Neuronal stem cell (in vitro differentiated cells): ENCODE results near the gene STIMATE.

Source experiments
- DNase-seq: peaks from one replicate; pipeline ENCODE4 v3.0.0-alpha.2; 2013; ENCODE audit warnings: low spot score
- H2AFZ ChIP-seq: one replicate; pipeline ENCODE4 v1.6.1; 2013; ENCODE audit warnings: mild to moderate bottlenecking, low read length, inconsistent platforms
- H2AK5ac ChIP-seq: 2 replicates; pipeline ENCODE4 v1.6.1; 2013; ENCODE audit warnings: low read depth, mild to moderate bottlenecking, inconsistent platforms, low read length, moderate library complexity, mixed read lengths
- H2BK120ac ChIP-seq: 2 replicates; pipeline ENCODE4 v1.6.1; 2013; ENCODE audit warnings: low read depth, mild to moderate bottlenecking, inconsistent platforms, low read length, moderate library complexity, mixed read lengths
- H2BK12ac ChIP-seq: one replicate; pipeline ENCODE4 v1.6.1; 2013; ENCODE audit warnings: low read length, inconsistent platforms
- H2BK15ac ChIP-seq: 2 replicates; pipeline ENCODE4 v1.6.1; 2013; ENCODE audit warnings: mild to moderate bottlenecking, low read length, inconsistent platforms, mixed read lengths
- H2BK5ac ChIP-seq: one replicate; pipeline ENCODE4 v1.6.1; 2013; ENCODE audit warnings: inconsistent platforms, mild to moderate bottlenecking, low read length, moderate library complexity
- H3K14ac ChIP-seq: one replicate; pipeline ENCODE4 v1.6.1; 2013; ENCODE audit warnings: low read length, inconsistent platforms
- H3K18ac ChIP-seq: 2 replicates; pipeline ENCODE4 v1.6.1; 2013; ENCODE audit warnings: low read length, inconsistent platforms
- H3K23ac ChIP-seq: 2 replicates; pipeline ENCODE4 v1.6.1; 2013; ENCODE audit warnings: low read depth, mild to moderate bottlenecking, mixed read lengths, low read length, inconsistent platforms; ENCODE audit not compliant: poor library complexity
- H3K27ac ChIP-seq: replicated peaks from 3 replicates; pipeline ENCODE4 v1.5.1; 2013; ENCODE audit warnings: low read length, inconsistent platforms
- H3K27me3 ChIP-seq, 3 experiments: 2 replicates each; pipeline ENCODE4 v1.6.1; 2013; ENCODE audit warnings: low read length in 3 of 3, mild to moderate bottlenecking in 2 of 3, inconsistent platforms in 1 of 3, low read depth in 1 of 3, mixed read lengths in 1 of 3, moderate library complexity in 1 of 3; ENCODE audit not compliant: control insufficient read depth in 3 of 3, insufficient read depth in 3 of 3
- H3K36me3 ChIP-seq, 2 donors: replicated peaks in 1 of 2; 2 replicates each; pipeline ENCODE4 v1.6.1; 2013; ENCODE audit warnings: low read length in 2 of 2; ENCODE audit not compliant: control insufficient read depth in 2 of 2, insufficient read depth in 2 of 2
- H3K4ac ChIP-seq: 2 replicates; pipeline ENCODE4 v1.6.1; 2013; ENCODE audit warnings: inconsistent platforms, mild to moderate bottlenecking, low read length, moderate library complexity
- H3K4me1 ChIP-seq, 2 donors: 1 replicate in 1 of 2; 2 replicates in 1 of 2; pipeline ENCODE4 v1.6.1; 2013; ENCODE audit warnings: low read length in 2 of 2, low read depth in 1 of 2; ENCODE audit not compliant: control insufficient read depth in 2 of 2, insufficient read depth in 1 of 2
- H3K4me2 ChIP-seq: one replicate; pipeline ENCODE4 v1.6.1; 2013; ENCODE audit warnings: mild to moderate bottlenecking, low read length, inconsistent platforms; ENCODE audit not compliant: insufficient read depth, poor library complexity, severe bottlenecking
- H3K4me3 ChIP-seq, 2 donors: 2 replicates each; pipeline ENCODE4 v1.5.1; 2013; ENCODE audit warnings: low read length in 2 of 2, mild to moderate bottlenecking in 2 of 2, inconsistent platforms in 1 of 2, moderate library complexity in 1 of 2
- H3K79me1 ChIP-seq: one replicate; pipeline ENCODE4 v1.6.1; 2013; ENCODE audit warnings: low read depth, mild to moderate bottlenecking, inconsistent platforms, low read length, moderate library complexity
- H3K9ac ChIP-seq: one replicate; pipeline ENCODE4 v1.6.1; 2013; ENCODE audit warnings: mild to moderate bottlenecking, low read depth, low read length, inconsistent platforms; ENCODE audit not compliant: poor library complexity
- H3K9me3 ChIP-seq, 2 donors: replicated peaks in 1 of 2; 2 replicates each; pipeline versions ENCODE3 to v1.6.1; 2013; ENCODE audit warnings: low read length in 2 of 2, mild to moderate bottlenecking in 2 of 2, inconsistent platforms in 1 of 2, low read depth in 1 of 2, mixed read lengths in 1 of 2, moderate library complexity in 1 of 2; ENCODE audit not compliant: control insufficient read depth in 2 of 2, insufficient read depth in 1 of 2
- H4K8ac ChIP-seq: one replicate; pipeline ENCODE4 v1.6.1; 2013; ENCODE audit warnings: low read depth, mild to moderate bottlenecking, inconsistent platforms, low read length, moderate library complexity
- H4K91ac ChIP-seq: one replicate; pipeline ENCODE4 v1.6.1; 2013; ENCODE audit warnings: low read length, low read depth, mild to moderate bottlenecking, inconsistent platforms; ENCODE audit not compliant: poor library complexity
- WGBS, 2 donors: extraction: QIAGEN DNeasy Blood & Tissue Kit; methylation state at CpG; one replicate each; pipeline ENCODE4 v1.1.7; 2013; ENCODE audit warnings: missing lambda C conversion rate in 2 of 2, mixed read lengths in 1 of 2; ENCODE audit not compliant: insufficient read length in 2 of 2, insufficient replicate concordance in 1 of 2; ENCODE audit errors: extremely low coverage in 2 of 2; 5-methylcytosine and 5-hydroxymethylcytosine counted together

Gene STIMATE

GRCh38 chr3:52879090-52879489, 18.3 kb downstream of the STIMATE start:
- no peak overlapping the region for H2BK5ac ChIP-seq
- no peak overlapping the region for H2BK120ac ChIP-seq
- no peak overlapping the region for H3K23ac ChIP-seq
- no peaks in the 10 kb centered on the region for H3K27me3 ChIP-seq
- no peak overlapping the region for H4K8ac ChIP-seq
- H3K36me3 ChIP-seq = peaks cover 0 to 7% of the 10 kb centered on the region in 2 donors
- H2BK12ac ChIP-seq = no peak overlapping the region
- peaks cover 0 to 2% of the 10 kb centered on the region in 2 donors for H3K9me3 ChIP-seq
- no CpG with 5 or more reads among the region's 4 CpGs for WGBS, 2 donors
- no peak overlapping the region for H3K18ac ChIP-seq
- H3K79me1 ChIP-seq = peaks cover 2% of the 10 kb centered on the region
- H3K4me1 ChIP-seq = peaks cover 0 to 9% of the 10 kb centered on the region in 2 donors
- H3K14ac ChIP-seq = no peak overlapping the region
- H3K9ac ChIP-seq = no peak overlapping the region
- no peak overlapping the region for H4K91ac ChIP-seq
- H2BK15ac ChIP-seq = no peak overlapping the region
- no peak overlapping the region for H2AK5ac ChIP-seq
- no peak overlapping the region for H3K4me2 ChIP-seq
- H3K4ac ChIP-seq = no peak overlapping the region
- H3K27ac ChIP-seq = no peak overlapping the region
- H2AFZ ChIP-seq = no peak overlapping the region
- DNase-seq = no peak
- no peak overlapping the region for H3K4me3 ChIP-seq

- Histone ChIP-seq H2BK120ac (no peak overlapping the region), H4K91ac (no peak overlapping the region), H3K9ac (no peak overlapping the region), H3K79me1 (peaks cover 2% of the 10 kb centered on the region), H3K4me3 (no peak overlapping the region), H3K4me2 (no peak overlapping the region), H2AK5ac (no peak overlapping the region), H3K27ac (no peak overlapping the region), H4K8ac (no peak overlapping the region), H3K9me3 (peaks cover 0 to 2% of the 10 kb centered on the region in 2 donors), H2BK5ac (no peak overlapping the region), H3K27me3 (no peaks in the 10 kb centered on the region), H3K14ac (no peak overlapping the region), H3K36me3 (peaks cover 0 to 7% of the 10 kb centered on the region in 2 donors), H2BK15ac (no peak overlapping the region), H3K18ac (no peak overlapping the region), H2AFZ (no peak overlapping the region), H3K4me1 (peaks cover 0 to 13% of the 10 kb centered on the region in 2 donors), H3K23ac (no peak overlapping the region), H2BK12ac (no peak overlapping the region), H3K4ac (no peak overlapping the region)
- no CpG with 5 or more reads among the region's 3 CpGs for WGBS, 2 donors
- DNase-seq = no peak
Observed at GRCh38 chr3:52877085-52877484, 20.3 kb downstream of the STIMATE start.

GRCh38 chr3:52874864-52875587, 22.3 kb downstream of the STIMATE start:
- Histone ChIP-seq H3K36me3 (peaks cover 0 to 7% of the 10 kb centered on the region in 2 donors), H3K4me2 (no peak overlapping the region), H2BK15ac (no peak overlapping the region), H3K14ac (no peak overlapping the region), H3K4me1 (peaks cover 0 to 11% of the 10 kb centered on the region in 2 donors), H3K9ac (no peak overlapping the region), H3K4ac (no peak overlapping the region), H3K9me3 (peaks cover 0 to 2% of the 10 kb centered on the region in 2 donors), H3K27me3 (no peaks in the 10 kb centered on the region), H4K8ac (no peak overlapping the region), H3K23ac (no peak overlapping the region), H2AFZ (no peak overlapping the region), H3K18ac (no peak overlapping the region), H3K79me1 (peaks cover 2% of the 10 kb centered on the region), H2AK5ac (no peak overlapping the region), H2BK12ac (no peak overlapping the region), H3K27ac (no peak overlapping the region), H2BK5ac (no peak overlapping the region), H4K91ac (no peak overlapping the region), H2BK120ac (no peak overlapping the region), H3K4me3 (no peak overlapping the region)
- no CpG with 5 or more reads among the region's 9 CpGs for WGBS, 2 donors
- DNase-seq = no peak

GRCh38 chr3:52874160-52874701, 23.1 kb downstream of the STIMATE start:
- H3K36me3 ChIP-seq = peaks cover 0 to 5% of the 10 kb centered on the region in 2 donors
- H3K4me3 ChIP-seq = no peak overlapping the region
- no peak overlapping the region for H3K18ac ChIP-seq
- no peak overlapping the region for H4K91ac ChIP-seq
- no peak overlapping the region for H2BK5ac ChIP-seq
- no peak overlapping the region for H2BK120ac ChIP-seq
- no peak for DNase-seq
- H3K27ac ChIP-seq = no peak overlapping the region
- no peak overlapping the region for H3K4me2 ChIP-seq
- no peak overlapping the region for H2AK5ac ChIP-seq
- no CpG with 5 or more reads among the region's 5 CpGs for WGBS, 2 donors
- H2AFZ ChIP-seq = no peak overlapping the region
- H3K27me3 ChIP-seq = no peaks in the 10 kb centered on the region
- H2BK15ac ChIP-seq = no peak overlapping the region
- peaks cover 0 to 2% of the 10 kb centered on the region in 2 donors for H3K9me3 ChIP-seq
- H4K8ac ChIP-seq = no peak overlapping the region
- H3K23ac ChIP-seq = no peak overlapping the region
- no peak overlapping the region for H3K9ac ChIP-seq
- H3K79me1 ChIP-seq = peaks cover 2% of the 10 kb centered on the region
- peaks cover 0 to 11% of the 10 kb centered on the region in 2 donors for H3K4me1 ChIP-seq
- H2BK12ac ChIP-seq = no peak overlapping the region
- no peak overlapping the region for H3K14ac ChIP-seq
- no peak overlapping the region for H3K4ac ChIP-seq
